Peyer's patch (tissue), 4 donors: Measurements from ENCODE around the gene LRRN2.

Experiments
- POLR2A ChIP-seq, 2 donors: fragments of 450-650 bp; IDR thresholded peaks; one replicate each; pipeline ENCODE4 v1.5.1; 2017; ENCODE audit warnings: antibody characterized with exemption in 2 of 2, mild to moderate bottlenecking in 2 of 2, moderate library complexity in 2 of 2
- TF ChIP-seq, protein P1 (sequence below), 6 experiments: fragments of 450-650 bp in 4 of 6; fragments of 200-600 bp in 2 of 6; sonication (generic) in 1 of 6; IDR thresholded peaks; one replicate each; pipeline ENCODE4 v1.5.1; 2017 to 2019; ENCODE audit warnings: antibody characterized with exemption in 6 of 6, mild to moderate bottlenecking in 3 of 6, moderate library complexity in 1 of 6

DNA sequence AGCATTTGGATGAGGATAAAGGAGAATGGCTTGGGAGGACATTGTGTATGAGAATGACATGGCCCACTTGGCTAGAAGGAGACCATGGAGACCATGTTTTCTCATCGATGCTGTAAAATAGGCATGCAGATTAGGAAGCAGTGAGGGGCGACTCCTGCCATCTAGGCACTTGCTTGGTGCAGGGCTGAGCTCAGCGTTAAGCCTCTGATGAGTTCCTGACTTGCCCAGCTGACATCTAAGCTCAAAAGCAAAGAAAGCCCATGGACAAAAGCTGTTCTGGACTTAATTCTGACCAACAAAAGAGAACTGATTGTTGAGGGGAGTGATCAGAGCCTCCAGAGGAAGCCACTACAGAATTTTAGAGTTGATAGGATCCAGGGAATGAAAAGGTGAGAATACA is 74.5 kb downstream of the LRRN2 start:
- TF ChIP-seq, protein P1, sequence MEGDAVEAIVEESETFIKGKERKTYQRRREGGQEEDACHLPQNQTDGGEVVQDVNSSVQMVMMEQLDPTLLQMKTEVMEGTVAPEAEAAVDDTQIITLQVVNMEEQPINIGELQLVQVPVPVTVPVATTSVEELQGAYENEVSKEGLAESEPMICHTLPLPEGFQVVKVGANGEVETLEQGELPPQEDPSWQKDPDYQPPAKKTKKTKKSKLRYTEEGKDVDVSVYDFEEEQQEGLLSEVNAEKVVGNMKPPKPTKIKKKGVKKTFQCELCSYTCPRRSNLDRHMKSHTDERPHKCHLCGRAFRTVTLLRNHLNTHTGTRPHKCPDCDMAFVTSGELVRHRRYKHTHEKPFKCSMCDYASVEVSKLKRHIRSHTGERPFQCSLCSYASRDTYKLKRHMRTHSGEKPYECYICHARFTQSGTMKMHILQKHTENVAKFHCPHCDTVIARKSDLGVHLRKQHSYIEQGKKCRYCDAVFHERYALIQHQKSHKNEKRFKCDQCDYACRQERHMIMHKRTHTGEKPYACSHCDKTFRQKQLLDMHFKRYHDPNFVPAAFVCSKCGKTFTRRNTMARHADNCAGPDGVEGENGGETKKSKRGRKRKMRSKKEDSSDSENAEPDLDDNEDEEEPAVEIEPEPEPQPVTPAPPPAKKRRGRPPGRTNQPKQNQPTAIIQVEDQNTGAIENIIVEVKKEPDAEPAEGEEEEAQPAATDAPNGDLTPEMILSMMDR (IDR thresholded peaks at IDR 0.05), result no peak
- TF ChIP-seq POLR2A (IDR thresholded peaks at IDR 0.05), result no peak
